Stomach (tissue), 9 donors: ENCODE measurements around the gene MAP1S. TPM values are rescaled to one million over a fixed set of nuclear protein-coding genes. Genes with fewer than 3 reads are reported as not detected.

Experiments used
- DNase-seq, 2 donors: peaks; one replicate each; pipeline versions ENCODE4 v3.0.0 to v3.0.0-alpha.2; 2013 to 2019
- H3K27ac ChIP-seq, 5 donors: fragments of 200-600 bp in 4 of 5; sonication (generic) in 4 of 5; one replicate each; pipeline ENCODE4 v1.5.1; 2013 to 2019; ENCODE audit warnings: mild to moderate bottlenecking in 1 of 5, moderate library complexity in 1 of 5
- H3K27me3 ChIP-seq, 3 donors: fragments of 200-600 bp; sonication (generic); one replicate each; pipeline ENCODE4 v1.5.1; 2017 to 2019; ENCODE audit warnings: mixed run types in 1 of 3
- H3K36me3 ChIP-seq, 4 donors: fragments of 200-600 bp; sonication (generic); 1 replicate in 3 of 4; 2 replicates in 1 of 4; pipeline ENCODE4 v1.5.1; 2016 to 2019
- H3K4me1 ChIP-seq, 4 donors: fragments of 200-600 bp; sonication (generic); one replicate each; pipeline ENCODE4 v1.5.1; 2016 to 2019
- H3K4me3 ChIP-seq, 4 donors: fragments of 200-600 bp; sonication (generic) in 3 of 4; one replicate each; pipeline ENCODE4 v1.5.1; 2016 to 2019; ENCODE audit warnings: mild to moderate bottlenecking in 1 of 4
- H3K9me3 ChIP-seq, 4 donors: fragments of 200-600 bp; sonication (generic); one replicate each; pipeline ENCODE4 v1.5.1; 2016 to 2019
- CTCF ChIP-seq, 7 experiments: fragments of 450-650 bp in 4 of 7; fragments of 200-600 bp in 3 of 7; sonication (generic) in 3 of 7; IDR thresholded peaks; one replicate each; pipeline ENCODE4 v1.5.1; 2016 to 2019; ENCODE audit warnings: antibody characterized with exemption in 7 of 7, control low read depth in 2 of 7, mild to moderate bottlenecking in 1 of 7
- EP300 ChIP-seq: sonication (generic); formaldehyde crosslinking; IDR thresholded peaks from one replicate; pipeline ENCODE4 v1.6.1; 2017; ENCODE audit warnings: antibody characterized with exemption
- POLR2A ChIP-seq, 4 donors: fragments of 450-650 bp; IDR thresholded peaks; one replicate each; pipeline ENCODE4 v1.6.1; 2016; ENCODE audit warnings: antibody characterized with exemption in 4 of 4, control low read depth in 2 of 4, mild to moderate bottlenecking in 1 of 4, moderate library complexity in 1 of 4
- POLR2AphosphoS5 ChIP-seq, 3 donors: sonication (generic); formaldehyde crosslinking; IDR thresholded peaks; one replicate each; pipeline ENCODE4 v1.6.1; 2016; ENCODE audit warnings: antibody characterized with exemption in 3 of 3
- WGBS, 5 donors: extraction: QIAGEN DNeasy Blood & Tissue Kit in 3 of 5; methylation state at CpG; one replicate each; pipeline versions ENCODE4 v1.1.5 to v1.1.7; 2013 to 2018; 5-methylcytosine and 5-hydroxymethylcytosine counted together
- intact Hi-C: fragments of 100-400 bp; cut with DNase I; formaldehyde crosslinking; loops from one replicate; pipeline ENCODE4 v1.15.1; 2023; ENCODE audit warnings: low total_unique reads
- polyA plus RNA-seq, 3 donors: library from polyadenylated mRNA; stranded (reverse); fragments of 200-250 nt; gene quantifications; one replicate each; pipeline ENCODE4 v1.2.3, GENCODE V29; 2013
- total RNA-seq, 5 donors: library from RNA; depleted of rRNA; stranded (reverse); fragments of >200 nt; gene quantifications; one replicate each; pipeline versions ENCODE4 v1.1.0 to v1.2.3, GENCODE V29; 2014 to 2016
- donor health status: healthy with polysubstance abuse.
- donor health status: Bipolar disorder and iron deficiency.
- donor health status: healthy.

Gene MAP1S
- total and polyA plus RNA-seq, 8 donors, result 8.3 to 193 (median 27.8) TPM

GRCh38 chr19:17735410-17735809, 16.1 kb downstream of the MAP1S start:
- Histone ChIP-seq H3K27ac (no peak overlapping the region), H3K9me3 (no peaks in the 10 kb centered on the region), H3K4me1 (peaks cover 0 to 23% (median 2%) of the 10 kb centered on the region in 4 donors), H3K36me3 (peaks cover 37 to 81% (median 75%) of the 10 kb centered on the region in 4 donors), H3K27me3 (no peaks in the 10 kb centered on the region), H3K4me3 (no peak overlapping the region)
- DNase-seq, result no peak
- 89 to 95% (median 92%) methylated on average over 5 of the region's 5 CpGs for WGBS, 5 donors
- intact Hi-C loops, result no loop called here
- TF ChIP-seq POLR2A (IDR thresholded peaks at IDR 0.05) (no peak), CTCF (IDR thresholded peaks at IDR 0.05) (no peak), EP300 (no peak), POLR2AphosphoS5 (IDR thresholded peaks at IDR 0.05) (no peak)

- TF ChIP-seq EP300 (no peak), CTCF (IDR thresholded peaks at IDR 0.05) (no peak), POLR2AphosphoS5 (IDR thresholded peaks at IDR 0.05) (no peak), POLR2A (IDR thresholded peaks at IDR 0.05) (no peak)
- H3K4me3 ChIP-seq, result no peak overlapping the region
- H3K27ac ChIP-seq, result no peak overlapping the region
- peaks cover 0 to 7% (median 0%) of the 10 kb centered on the region in 4 donors for H3K4me1 ChIP-seq
- peaks cover 31 to 58% (median 52%) of the 10 kb centered on the region in 4 donors for H3K36me3 ChIP-seq
- no peak for DNase-seq
- no peaks in the 10 kb centered on the region for H3K9me3 ChIP-seq
- WGBS, 5 donors, result 81 to 87% (median 82%) methylated on average over 7 of the region's 7 CpGs
- H3K27me3 ChIP-seq, result no peaks in the 10 kb centered on the region
- intact Hi-C loops, result no loop called here
Measured at GRCh38 chr19:17737690-17738153, 18.4 kb downstream of the MAP1S start.

- peak in 1 of 2 donors; percentile 66 for DNase-seq
- Histone ChIP-seq H3K9me3 (no peaks in the 10 kb centered on the region), H3K4me3 (no peak overlapping the region), H3K27ac (no peak overlapping the region), H3K27me3 (no peaks in the 10 kb centered on the region), H3K4me1 (peaks cover 0 to 7% (median 0%) of the 10 kb centered on the region in 4 donors), H3K36me3 (peaks cover 18 to 42% (median 36%) of the 10 kb centered on the region in 4 donors)
- TF ChIP-seq POLR2AphosphoS5 (IDR thresholded peaks at IDR 0.05) (no peak), CTCF (IDR thresholded peaks at IDR 0.05) (no peak), EP300 (no peak), POLR2A (IDR thresholded peaks at IDR 0.05) (no peak)
- WGBS, 5 donors, result 59 to 72% (median 68%) methylated on average over 15 to 18 of the region's 18 CpGs
- intact Hi-C loops, result no loop called here
Measured at GRCh38 chr19:17739121-17739875, 20.0 kb downstream of the MAP1S start.

GRCh38 chr19:17741456-17741855, 22.2 kb downstream of the MAP1S start:
- H3K27me3 ChIP-seq, result no peaks in the 10 kb centered on the region
- 82 to 94% (median 89%) methylated on average over 2 of the region's 2 CpGs for WGBS, 5 donors
- intact Hi-C loops, result no loop called here

More at GRCh38 chr19:17741456-17741855, 22.2 kb downstream of the MAP1S start:
- peaks cover 0 to 7% (median 0%) of the 10 kb centered on the region in 4 donors for H3K4me1 ChIP-seq
- no peak for DNase-seq
- H3K27ac ChIP-seq, result no peak overlapping the region
- no peak overlapping the region for H3K4me3 ChIP-seq
- H3K9me3 ChIP-seq, result no peaks in the 10 kb centered on the region
- TF ChIP-seq EP300, result no peak
- no peak for TF ChIP-seq POLR2A (IDR thresholded peaks at IDR 0.05)
- TF ChIP-seq CTCF (IDR thresholded peaks at IDR 0.05), result no peak
- TF ChIP-seq POLR2AphosphoS5 (IDR thresholded peaks at IDR 0.05), result no peak
- peaks cover 2 to 21% (median 15%) of the 10 kb centered on the region in 4 donors for H3K36me3 ChIP-seq
